WTC11 (cell line): ENCODE results near the gene OR2W1.

Source experiments
- CTCF ChIP-seq: fragments of 200-600 bp; IDR thresholded peaks from 2 replicates; pipeline ENCODE4 v1.8.0; 2022; ENCODE audit warnings: antibody characterized with exemption
- JUN ChIP-seq: sonication (generic); formaldehyde crosslinking; IDR thresholded peaks from 2 replicates; pipeline ENCODE4 v1.8.0; 2023; ENCODE audit warnings: mild to moderate bottlenecking, missing genetic modification reagents
- NR3C1 ChIP-seq: sonication (generic); formaldehyde crosslinking; conservative IDR thresholded peaks from 2 replicates; pipeline ENCODE4 v1.8.1; 2023; ENCODE audit warnings: low read depth, mild to moderate bottlenecking, missing genetic modification reagents
- ZNF232 ChIP-seq: sonication (generic); formaldehyde crosslinking; IDR thresholded peaks from 2 replicates; pipeline ENCODE4 v1.8.0; 2022; ENCODE audit warnings: mild to moderate bottlenecking, missing genetic modification reagents
- TF ChIP-seq, protein P1 (sequence below): sonication (generic); formaldehyde crosslinking; IDR thresholded peaks from 2 replicates; pipeline ENCODE4 v1.8.1; 2023; ENCODE audit warnings: mild to moderate bottlenecking, missing genetic modification reagents

GRCh38 chr6:29008089-29008488 lies 36.9 kb downstream of the OR2W1 start:
- TF ChIP-seq, protein P1, sequence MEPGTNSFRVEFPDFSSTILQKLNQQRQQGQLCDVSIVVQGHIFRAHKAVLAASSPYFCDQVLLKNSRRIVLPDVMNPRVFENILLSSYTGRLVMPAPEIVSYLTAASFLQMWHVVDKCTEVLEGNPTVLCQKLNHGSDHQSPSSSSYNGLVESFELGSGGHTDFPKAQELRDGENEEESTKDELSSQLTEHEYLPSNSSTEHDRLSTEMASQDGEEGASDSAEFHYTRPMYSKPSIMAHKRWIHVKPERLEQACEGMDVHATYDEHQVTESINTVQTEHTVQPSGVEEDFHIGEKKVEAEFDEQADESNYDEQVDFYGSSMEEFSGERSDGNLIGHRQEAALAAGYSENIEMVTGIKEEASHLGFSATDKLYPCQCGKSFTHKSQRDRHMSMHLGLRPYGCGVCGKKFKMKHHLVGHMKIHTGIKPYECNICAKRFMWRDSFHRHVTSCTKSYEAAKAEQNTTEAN (CRISPR knock-in tag) = no peak
- no peak for TF ChIP-seq CTCF
- no peak for TF ChIP-seq NR3C1 (CRISPR knock-in tag)
- TF ChIP-seq JUN (CRISPR knock-in tag) = no peak
- TF ChIP-seq ZNF232 (CRISPR knock-in tag) = no peak
